ENCODE data around the gene RPS2.
A peak's percentile ranks its signal among the peaks of the same experiment; 100 is the strongest.
"Not testable (repeated sequence)": the region's sequence is repeated elsewhere in the genome, so short reads cannot be mapped to it uniquely, and the experiment has no call there.

Gene RPS2

GRCh38 chr16:1962161-1963153 is 2.2 kb downstream of the RPS2 start:
- DNase-seq (ENCODE audit: low spot score), result not testable (repeated sequence)

DNA sequence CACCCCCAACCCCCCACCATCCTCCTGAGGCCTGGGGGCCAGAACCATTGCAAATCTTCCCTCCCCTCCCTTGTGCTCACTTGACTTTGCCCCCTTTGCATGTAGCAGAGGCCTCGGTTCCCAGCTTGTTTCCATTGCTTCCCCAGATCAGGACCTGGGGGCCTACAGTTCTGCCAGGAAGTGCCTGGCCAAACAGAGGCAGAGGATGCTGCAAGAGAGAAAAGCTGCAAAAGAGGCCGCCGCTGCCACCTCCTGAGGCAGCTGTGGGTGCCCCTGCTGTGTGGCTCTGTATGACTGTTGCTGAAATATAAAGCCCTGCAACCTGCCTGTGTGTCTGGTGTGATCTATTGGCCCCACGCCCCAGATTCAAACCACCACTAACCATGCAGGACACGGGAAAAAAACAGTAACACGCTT is 3.0 kb downstream of the RPS2 start:
- DNase-seq (ENCODE audit: low spot score), result peak; percentile 34

- peak; percentile 53 for DNase-seq (ENCODE audit: low spot score)
These were observed 3.7 kb downstream of the RPS2 start for GRCh38 chr16:1960665-1961630.

- peak; percentile 94 for DNase-seq (ENCODE audit: low spot score)
These were observed 5.2 kb downstream of the RPS2 start, which contains the start of gene NDUFB10 for GRCh38 chr16:1959269-1960039. NDUFB10 (plus strand) TSS chr16:1959538; CDS start chr16:1959625, 87 bp downstream.

DNA sequence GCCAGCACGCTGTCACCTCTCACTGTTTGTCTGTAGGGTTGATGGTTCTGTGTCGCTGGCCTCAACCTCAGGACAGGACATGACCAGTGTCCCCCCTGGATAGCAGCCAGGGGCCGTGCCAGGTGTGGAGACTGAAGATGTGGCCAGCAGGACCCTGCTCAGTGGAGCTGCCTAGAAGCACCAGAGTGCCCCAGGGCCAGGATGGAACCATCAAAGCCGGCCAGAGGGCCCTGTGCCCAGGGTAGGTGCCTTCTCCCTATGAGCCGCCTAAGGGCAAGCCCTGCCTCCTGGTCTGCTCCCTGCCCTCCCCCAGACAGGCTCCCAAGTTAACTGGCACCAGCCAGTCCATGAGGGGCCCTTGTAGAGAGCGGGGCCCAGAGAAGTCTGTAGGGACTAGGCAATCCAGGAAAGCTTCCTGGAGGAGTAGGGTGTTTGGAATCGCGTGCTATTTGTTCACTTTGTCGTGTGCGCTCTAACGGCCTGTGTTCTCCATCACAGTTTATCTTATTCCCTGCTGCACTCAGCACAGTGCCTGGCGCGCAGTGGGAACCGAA is 5.8 kb downstream of the RPS2 start:
- no peak for DNase-seq (ENCODE audit: low spot score)

DNA sequence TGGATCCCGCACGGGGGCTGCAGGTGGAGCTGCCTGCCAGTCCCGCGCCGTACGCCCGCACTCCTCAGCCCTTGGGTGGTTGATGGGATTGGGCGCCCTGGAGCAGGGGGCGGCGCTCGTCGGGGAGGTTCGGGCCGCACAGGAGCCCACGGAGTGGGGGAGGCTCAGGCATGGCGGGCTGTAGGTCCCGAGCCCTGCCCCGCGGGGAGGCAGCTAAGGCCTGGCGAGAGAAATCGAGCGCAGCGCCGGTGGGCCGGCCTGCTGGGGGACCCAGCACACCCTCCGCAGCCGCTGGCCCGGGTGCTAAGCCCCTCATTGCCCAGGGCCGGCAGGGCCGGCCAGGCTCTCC is 6.5 kb downstream of the RPS2 start:
- not testable (repeated sequence) for DNase-seq (ENCODE audit: low spot score)

GRCh38 chr16:1957434-1958142 is 7.0 kb downstream of the RPS2 start:
- DNase-seq (ENCODE audit: low spot score), result not testable (repeated sequence)

DNA sequence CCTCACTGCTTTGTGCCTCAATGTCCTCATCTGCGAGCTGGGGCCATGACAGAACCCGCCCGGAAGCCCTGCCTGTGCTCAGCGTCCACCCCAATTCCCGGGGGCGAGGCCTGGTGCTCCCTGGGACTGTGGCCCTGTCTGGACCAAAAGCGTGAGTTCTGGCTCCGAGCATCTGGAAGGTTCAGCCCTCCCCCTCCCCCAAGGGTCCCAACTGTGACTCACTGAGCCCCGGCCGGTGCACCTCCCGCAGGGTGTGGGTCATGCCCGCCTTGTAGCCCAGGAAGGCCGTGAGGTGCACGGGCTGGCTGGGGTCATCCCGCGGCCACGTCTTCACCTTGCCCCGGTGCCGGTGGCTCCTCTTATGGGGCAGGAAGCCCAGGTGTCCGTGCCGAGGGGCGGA is 10.9 kb downstream of the RPS2 start:
- no peak for DNase-seq (ENCODE audit: low spot score)

GRCh38 chr16:1950559-1950958 is 14.1 kb downstream of the RPS2 start:
- DNase-seq (ENCODE audit: low spot score), result no peak

DNA sequence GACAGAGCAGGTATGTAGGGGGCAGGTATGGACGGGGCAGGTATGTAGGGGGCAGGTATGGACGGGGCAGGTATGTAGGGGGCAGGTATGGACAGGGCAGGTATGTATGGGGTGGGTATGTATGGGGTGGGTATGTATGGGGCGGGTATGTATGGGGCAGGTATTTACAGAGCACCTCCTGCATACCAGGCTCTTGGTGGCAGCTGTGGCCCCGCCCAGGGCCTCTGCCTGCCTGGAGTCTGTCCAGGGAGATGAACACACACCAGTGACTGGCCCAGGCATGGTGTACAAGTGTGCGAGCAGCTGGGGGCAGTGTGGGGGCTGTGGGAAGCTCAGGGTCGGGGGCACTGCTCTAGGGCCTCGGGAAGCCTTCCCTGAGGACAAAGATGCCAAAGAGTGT is 14.6 kb downstream of the RPS2 start:
- no peak for DNase-seq (ENCODE audit: low spot score)

DNA sequence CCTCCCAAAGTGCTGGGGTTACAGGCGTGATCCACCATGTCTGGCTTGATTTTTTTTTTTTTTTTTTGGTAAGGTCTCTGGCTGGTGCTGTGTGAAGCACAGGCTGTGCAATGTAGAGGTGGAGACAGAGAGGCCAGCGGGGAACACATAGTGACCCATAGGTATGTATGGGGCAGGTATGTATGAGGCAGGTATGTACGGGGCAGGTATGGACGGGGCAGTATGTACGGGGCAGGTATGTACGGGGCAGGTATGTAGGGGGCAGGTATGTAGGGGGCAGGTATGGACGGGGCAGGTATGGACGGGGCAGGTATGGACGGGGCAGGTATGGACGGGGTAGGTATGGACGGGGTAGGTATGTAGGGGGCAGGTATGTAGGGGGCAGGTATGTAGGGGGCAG is 15.1 kb downstream of the RPS2 start:
- DNase-seq (ENCODE audit: low spot score), result no peak

DNA sequence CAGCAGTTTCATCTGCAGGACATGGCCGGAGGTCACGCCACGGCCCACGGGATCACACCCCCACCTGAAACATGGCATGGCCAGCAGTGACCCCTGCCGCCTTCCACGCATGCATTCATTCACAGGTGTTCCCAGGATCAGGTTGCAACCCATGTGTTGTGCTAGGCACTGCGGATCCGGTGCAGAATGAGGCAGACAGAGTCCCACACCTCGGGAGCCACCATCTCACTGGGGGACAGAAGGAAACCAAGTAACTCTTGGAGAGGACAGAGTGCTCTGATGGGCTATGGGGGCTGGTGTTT is 17.3 kb downstream of the RPS2 start:
- no peak for DNase-seq (ENCODE audit: low spot score)

DNA sequence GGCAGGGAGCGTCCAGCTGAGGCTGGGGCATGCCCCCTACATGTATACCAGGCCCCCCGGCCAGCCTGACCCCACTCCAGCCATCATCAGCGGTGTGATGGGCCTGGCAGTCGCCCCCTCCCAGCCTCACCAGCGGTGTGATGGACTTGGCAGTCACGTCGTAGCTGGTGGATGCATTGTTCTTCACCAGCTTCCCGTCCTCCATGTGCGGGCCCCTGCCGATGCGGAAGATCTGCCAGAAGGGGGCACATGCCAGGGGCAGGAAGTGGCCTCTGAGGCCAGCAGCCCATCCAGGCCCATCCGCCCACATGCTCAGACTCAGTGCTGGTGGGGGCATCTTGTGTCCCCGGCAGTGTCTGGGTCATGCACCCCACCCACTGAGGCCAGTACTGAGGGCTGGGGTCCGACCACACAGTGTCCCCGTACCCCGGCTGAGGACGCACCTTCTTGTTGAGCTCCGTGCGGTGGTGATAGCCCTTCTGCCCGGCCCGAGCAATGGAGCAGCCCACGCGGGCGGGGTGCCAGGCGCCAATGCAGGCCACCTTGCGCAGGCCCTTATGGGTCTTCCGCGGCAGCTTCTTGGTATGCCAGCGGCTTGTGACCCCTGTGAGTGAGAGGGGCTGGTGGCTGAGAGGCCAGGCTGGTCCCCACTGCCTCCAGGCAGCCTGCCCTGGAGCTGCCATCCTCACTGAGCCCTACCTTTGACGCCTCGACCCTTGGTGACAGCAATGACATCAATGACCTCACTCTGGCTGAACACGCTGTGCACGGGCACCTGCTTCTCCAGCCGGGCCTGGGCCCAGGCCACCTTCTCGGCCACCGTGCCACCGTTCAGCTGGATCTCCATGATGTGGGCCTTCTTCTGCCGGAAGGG is 17.9 kb downstream of the RPS2 start:
- DNase-seq (ENCODE audit: low spot score), result no peak

DNA sequence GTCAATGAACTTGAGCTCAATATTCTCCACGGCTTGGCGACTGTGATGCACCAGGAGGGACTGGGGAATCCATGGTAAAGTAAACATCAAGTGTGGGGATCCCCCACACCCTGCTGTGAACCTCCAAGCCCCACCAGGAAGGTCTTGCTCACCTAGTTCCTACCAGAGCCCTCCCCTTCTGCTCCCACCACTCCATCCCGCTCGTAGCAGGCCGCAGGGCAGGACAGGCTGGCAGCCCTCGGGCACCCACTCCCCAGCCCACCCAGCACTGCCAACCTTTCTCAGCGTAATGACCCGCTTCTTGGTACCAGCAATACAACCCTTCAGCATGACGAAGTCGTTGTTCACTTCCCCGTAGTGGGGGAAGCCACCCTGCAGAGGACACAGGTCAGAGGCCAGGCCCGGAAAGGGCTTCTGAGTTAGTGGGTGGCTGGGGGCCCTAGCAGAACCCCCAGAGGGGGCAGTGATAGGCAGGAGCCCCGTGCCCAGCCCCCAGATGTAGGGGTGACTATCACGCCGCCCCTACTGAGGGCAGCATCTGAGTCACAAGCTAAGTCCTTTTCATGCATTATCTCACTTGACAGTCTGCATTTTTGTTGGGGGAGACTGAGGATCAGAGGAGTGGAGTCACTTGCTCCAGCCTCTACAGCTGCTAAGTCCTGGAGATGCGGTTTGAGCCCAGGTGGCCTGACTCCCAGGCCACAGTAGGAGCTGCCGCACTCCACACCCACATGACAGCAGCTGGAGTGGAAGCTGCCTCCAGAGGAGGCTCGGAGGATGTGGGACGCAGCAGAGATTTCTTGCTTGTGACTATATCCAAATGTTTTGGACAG is 18.9 kb downstream of the RPS2 start:
- DNase-seq (ENCODE audit: low spot score), result no peak

DNA sequence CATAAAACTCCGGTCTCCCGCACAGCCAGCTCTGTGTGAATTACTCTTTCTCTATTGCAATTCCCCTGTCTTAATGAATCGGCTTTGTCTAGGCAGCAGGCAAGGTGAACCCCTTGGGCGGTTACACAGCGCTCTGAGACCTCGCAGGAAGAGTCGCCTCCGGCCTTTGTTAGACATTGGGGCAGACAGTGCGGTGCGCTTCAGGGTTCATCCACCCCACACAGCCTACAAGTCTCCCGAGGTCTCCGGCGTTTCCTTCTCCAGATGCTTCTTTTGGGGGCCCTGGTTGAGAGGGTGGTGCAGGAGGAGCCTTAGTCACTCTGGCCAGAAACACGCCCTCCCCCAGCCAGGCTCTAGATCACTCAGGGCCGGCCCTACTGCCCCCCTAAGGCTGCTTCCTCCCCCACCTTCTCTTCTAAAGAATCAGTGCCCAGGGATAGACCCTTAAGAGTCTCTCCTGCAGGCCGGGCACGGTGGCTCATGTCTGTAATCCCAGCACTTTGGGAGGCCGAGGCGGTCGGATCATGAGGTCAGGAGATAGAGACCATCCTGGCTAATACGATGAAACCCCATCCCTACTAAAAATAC is 19.9 kb downstream of the RPS2 start:
- no peak for DNase-seq (ENCODE audit: low spot score)

GRCh38 chr16:1942810-1943726 is 21.6 kb downstream of the RPS2 start, which contains the start of gene MSRB1:
MSRB1 (minus strand) TSS chr16:1943199; CDS start chr16:1943156, 43 bp downstream.
- DNase-seq (ENCODE audit: low spot score), result peak; percentile 99

DNA sequence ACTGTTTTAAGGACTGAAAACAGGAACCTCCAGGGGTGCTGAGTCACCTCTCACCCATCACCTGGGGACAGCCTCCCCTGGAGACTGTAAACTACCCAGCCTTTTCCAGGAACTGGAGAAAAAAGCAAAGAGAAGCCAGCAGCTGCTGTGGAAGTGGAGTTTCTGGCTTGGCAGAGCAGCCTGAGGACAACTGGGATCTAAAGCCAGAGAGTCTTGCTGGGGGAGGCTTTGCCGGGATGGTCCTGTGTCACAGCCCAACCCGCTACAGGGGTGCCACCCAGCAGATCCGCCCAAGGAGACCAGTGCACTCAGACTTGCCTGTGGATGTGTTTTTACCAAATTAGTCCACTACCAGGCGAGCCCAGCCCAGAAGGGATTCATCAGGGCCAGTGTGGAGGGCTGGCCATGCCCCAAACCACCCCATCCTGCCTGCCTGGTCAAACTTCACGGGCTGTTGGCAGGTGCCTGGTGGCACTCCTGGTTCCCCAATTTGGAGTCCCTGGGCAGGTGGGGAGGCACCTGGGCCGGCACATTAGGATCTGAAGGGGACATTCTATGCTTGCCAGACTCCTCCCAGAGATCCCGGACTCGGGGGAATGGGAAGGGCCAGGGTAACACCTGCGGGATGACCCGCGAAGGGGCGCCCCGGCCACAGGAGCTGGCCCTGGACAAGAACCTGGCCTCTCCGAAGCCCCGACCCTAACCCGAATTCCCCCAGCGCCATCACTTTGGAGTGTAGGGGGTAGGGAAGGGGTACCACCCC is 22.4 kb downstream of the RPS2 start:
- no peak for DNase-seq (ENCODE audit: low spot score)

Data from LoVo (cell line).